Activated CD4-positive, alpha-beta T cell treated with anti-CD3 and anti-CD28 coated beads for 36 hours (primary cell): ENCODE data around the gene ZNF138. TPM values are rescaled to one million over a fixed set of nuclear protein-coding genes. Genes with fewer than 3 reads are reported as not detected.
"Not testable (repeated sequence)": the region's sequence is repeated elsewhere in the genome, so short reads cannot be mapped to it uniquely, and the experiment has no call there.

Experiments used
- ATAC-seq: fragments of 200-7000 bp; cut with Tn5 transposase; one replicate; pipeline ENCODE4 v1.10.0; 2021; ENCODE audit warnings: mild to moderate bottlenecking, moderate library complexity
- CTCF ChIA-PET: fragments of 350-600 bp; sonication (Branson Sonifier 250); formaldehyde crosslinking; loops from one replicate; lab custom pipeline; 2021; ENCODE audit warnings: antibody characterized with exemption; lab: Charles Lee
- POLR2A ChIA-PET: fragments of 350-600 bp; sonication (Branson Sonifier 250); formaldehyde crosslinking; loops from one replicate; lab custom pipeline; 2021; ENCODE audit warnings: antibody characterized with exemption, inconsistent platforms; lab: Charles Lee
- DNase-seq: peaks from one replicate; pipeline ENCODE4 v3.0.0-alpha.2; 2020
- H3K27ac Mint-ChIP-seq: one replicate; pipeline ENCODE4 v1.8.0; 2021; ENCODE audit warnings: mixed read lengths
- H3K27me3 Mint-ChIP-seq: one replicate; pipeline ENCODE4 v1.8.0; 2021; ENCODE audit warnings: mixed read lengths
- H3K36me3 Mint-ChIP-seq: one replicate; pipeline ENCODE4 v1.8.0; 2021; ENCODE audit warnings: low read depth, mixed read lengths
- H3K4me1 Mint-ChIP-seq: one replicate; pipeline ENCODE4 v1.8.0; 2021; ENCODE audit warnings: mixed read lengths
- H3K4me3 Mint-ChIP-seq: one replicate; pipeline ENCODE4 v1.8.0; 2021; ENCODE audit warnings: mild to moderate bottlenecking, moderate library complexity, mixed read lengths
- H3K9me3 Mint-ChIP-seq: one replicate; pipeline ENCODE4 v1.8.0; 2021; ENCODE audit warnings: low read depth, mixed read lengths
- intact Hi-C, 2 experiments: fragments of 100-400 bp; cut with DNase I in 1 of 2; cut with micrococcal nuclease in 1 of 2; formaldehyde crosslinking; loops; one replicate each; pipeline versions ENCODE4 v1.14.2 to v1.15.1; 2022 to 2024; cut with DNase I, micrococcal nuclease
- total RNA-seq, 2 experiments: library from RNA; stranded (reverse); gene quantifications; one replicate each; pipeline ENCODE4 v1.2.3, GENCODE V29; 2021

Gene ZNF138
- total RNA-seq = 10 to 100 TPM; 12.0 to 19.6 TPM

- H3K9me3 Mint-ChIP-seq = no peaks in the 10 kb centered on the region
- H3K4me1 Mint-ChIP-seq = peaks cover 23% of the 10 kb centered on the region
- intact Hi-C loops = loop anchor here (1.0 to 10.0 kb wide), 9 partner anchors 109 to 890 kb away; partner anchors contain the start of genes ZNF680 (in 2 of the 2), ZNF107 (in 1 of the 2), ZNF273 (in 1 of the 2) and ZNF92 (in 1 of the 2)
- H3K36me3 Mint-ChIP-seq = peaks cover 28% of the 10 kb centered on the region
- peak; percentile 97 for DNase-seq
- H3K27ac Mint-ChIP-seq = peak within 1 kb of the TSS; percentile 99
- CTCF ChIA-PET = interaction anchor here (0.6 to 1.6 kb wide), 3 partner anchors 64 to 168 kb away, joined by 3 read pairs; no protein-coding TSS in a partner anchor
- POLR2A ChIA-PET = no interaction called here
- H3K27me3 Mint-ChIP-seq = no peaks in the 10 kb centered on the region
- H3K4me3 Mint-ChIP-seq = peak within 1 kb of the TSS; percentile 97
- peak; percentile 100 for ATAC-seq
Observed at GRCh38 chr7:64794171-64794844, at the start of gene ZNF138. ZNF138 (plus strand) TSS chr7:64794428; CDS start chr7:64794569, 141 bp downstream.

- peaks cover 12% of the 10 kb centered on the region for H3K9me3 Mint-ChIP-seq
- no peaks in the 10 kb centered on the region for H3K4me1 Mint-ChIP-seq
- H3K27ac Mint-ChIP-seq = no peak overlapping the region
- ChIA-PET CTCF (no interaction called here), POLR2A (no interaction called here)
- no peaks in the 10 kb centered on the region for H3K27me3 Mint-ChIP-seq
- no peak for DNase-seq
- no peak for ATAC-seq
- no peaks in the 10 kb centered on the region for H3K36me3 Mint-ChIP-seq
- H3K4me3 Mint-ChIP-seq = no peak overlapping the region
- intact Hi-C loops = no loop called here
Observed at GRCh38 chr7:64744680-64745079, 49.5 kb upstream of the ZNF138 start.

DNA sequence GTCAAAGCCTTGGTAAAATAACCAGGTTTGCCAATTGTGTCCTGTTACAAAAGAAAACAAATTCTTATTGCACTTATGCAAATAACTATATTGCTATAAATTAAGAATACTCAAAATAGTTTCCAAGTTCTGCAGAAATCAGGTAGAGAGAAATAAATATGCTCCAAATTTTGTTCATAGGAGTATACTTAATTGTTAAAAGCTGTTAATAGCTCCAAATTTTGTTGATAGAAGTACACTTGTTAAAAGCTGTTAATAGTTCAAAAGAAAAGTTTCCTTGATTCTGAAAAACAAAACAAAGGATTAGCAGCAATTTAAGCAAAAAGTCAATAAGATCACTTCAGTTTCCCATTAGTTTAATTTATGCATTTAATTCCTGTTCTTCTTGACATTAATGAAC lies 46.4 kb upstream of the ZNF138 start:
- H3K27me3 Mint-ChIP-seq = no peaks in the 10 kb centered on the region
- no peak for ATAC-seq
- peaks cover 6% of the 10 kb centered on the region for H3K9me3 Mint-ChIP-seq
- H3K36me3 Mint-ChIP-seq = no peaks in the 10 kb centered on the region
- ChIA-PET CTCF (no interaction called here), POLR2A (no interaction called here)
- no peaks in the 10 kb centered on the region for H3K4me1 Mint-ChIP-seq
- H3K4me3 Mint-ChIP-seq = no peak overlapping the region
- no peak overlapping the region for H3K27ac Mint-ChIP-seq
- DNase-seq = no peak
- intact Hi-C loops = no loop called here

DNA sequence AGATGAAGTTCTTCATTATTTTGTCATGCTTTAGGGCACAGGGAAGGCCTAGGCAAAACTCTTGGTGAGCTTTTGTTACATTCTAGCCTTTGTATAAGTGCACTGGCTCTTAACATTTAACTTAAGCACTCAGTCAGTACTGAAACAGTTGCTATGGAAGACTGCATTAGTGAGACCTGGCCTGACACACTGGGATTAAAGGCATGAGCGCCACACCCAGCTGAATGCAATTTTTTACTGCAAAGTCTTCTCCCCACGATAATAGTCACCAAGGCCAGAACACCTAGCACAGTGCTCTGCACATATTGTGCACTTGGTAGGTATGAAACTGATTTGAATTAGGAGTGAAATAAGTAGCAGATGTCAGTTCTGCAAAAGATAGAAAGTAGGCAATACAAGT lies 41.2 kb upstream of the ZNF138 start:
- H3K4me1 Mint-ChIP-seq = no peaks in the 10 kb centered on the region
- intact Hi-C loops = no loop called here
- ATAC-seq (no peak), DNase-seq (no peak)
- CTCF ChIA-PET = no interaction called here
- POLR2A ChIA-PET = no interaction called here
- no peaks in the 10 kb centered on the region for H3K36me3 Mint-ChIP-seq
- no peaks in the 10 kb centered on the region for H3K27me3 Mint-ChIP-seq
- no peak overlapping the region for H3K4me3 Mint-ChIP-seq
- H3K9me3 Mint-ChIP-seq = peaks cover 2% of the 10 kb centered on the region
- no peak overlapping the region for H3K27ac Mint-ChIP-seq

GRCh38 chr7:64755865-64756264 lies 38.4 kb upstream of the ZNF138 start:
- Mint-ChIP-seq H3K4me3 (no peak overlapping the region), H3K27me3 (no peaks in the 10 kb centered on the region), H3K36me3 (no peaks in the 10 kb centered on the region), H3K4me1 (no peaks in the 10 kb centered on the region), H3K27ac (no peak overlapping the region), H3K9me3 (peaks cover 2% of the 10 kb centered on the region)
- ATAC-seq = no peak
- DNase-seq = no peak
- CTCF ChIA-PET = no interaction called here
- intact Hi-C loops = no loop called here
- POLR2A ChIA-PET = no interaction called here

DNA sequence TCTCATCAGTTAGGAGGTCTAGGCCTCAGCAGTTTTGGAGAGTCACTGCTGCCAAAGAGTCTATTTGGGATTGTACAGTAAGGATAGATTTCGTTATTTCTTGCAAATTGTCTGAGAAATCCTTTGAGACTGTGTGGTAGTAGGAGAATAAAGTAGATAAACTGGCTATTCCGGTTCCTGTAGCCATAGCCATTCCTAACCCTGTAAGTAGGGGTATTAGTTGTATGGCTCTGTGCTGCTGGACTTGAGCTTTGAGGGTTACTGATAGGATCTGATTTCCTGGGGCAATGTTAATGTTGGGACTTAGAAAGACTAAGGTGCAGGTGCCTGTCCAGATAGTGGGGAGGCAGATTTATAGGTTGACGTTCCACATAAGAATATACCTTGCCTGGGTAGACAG lies 36.1 kb upstream of the ZNF138 start:
- Mint-ChIP-seq H3K27ac (no peak overlapping the region), H3K27me3 (no peaks in the 10 kb centered on the region), H3K4me3 (no peak overlapping the region), H3K4me1 (no peaks in the 10 kb centered on the region), H3K36me3 (no peaks in the 10 kb centered on the region), H3K9me3 (no peaks in the 10 kb centered on the region)
- intact Hi-C loops = no loop called here
- ATAC-seq (no peak), DNase-seq (no peak)
- ChIA-PET POLR2A (no interaction called here), CTCF (no interaction called here)

DNA sequence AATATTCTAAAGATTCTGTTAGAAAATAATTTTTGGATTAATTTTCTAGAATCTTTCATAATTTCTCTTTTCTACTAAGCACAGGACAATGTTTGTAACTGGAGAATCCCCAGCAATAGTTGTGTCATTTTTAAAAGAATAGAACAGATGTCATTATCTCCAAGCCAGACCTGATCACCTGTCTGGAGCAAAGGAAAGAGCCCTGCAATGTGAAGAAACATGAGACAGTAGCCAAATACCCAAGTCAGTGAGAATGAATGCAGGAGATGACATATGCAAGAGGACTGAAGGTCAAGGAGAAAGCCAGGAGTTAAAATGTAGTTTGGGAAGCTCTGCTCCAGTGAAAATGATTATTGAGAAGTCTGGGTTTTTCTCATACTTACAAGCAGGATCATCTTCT lies 25.4 kb upstream of the ZNF138 start:
- Mint-ChIP-seq H3K27me3 (no peaks in the 10 kb centered on the region), H3K27ac (no peak overlapping the region), H3K4me1 (no peaks in the 10 kb centered on the region), H3K36me3 (no peaks in the 10 kb centered on the region), H3K9me3 (no peaks in the 10 kb centered on the region), H3K4me3 (no peak overlapping the region)
- DNase-seq = no peak
- no peak for ATAC-seq
- intact Hi-C loops = no loop called here
- ChIA-PET CTCF (no interaction called here), POLR2A (no interaction called here)

- Mint-ChIP-seq H3K27ac (no peak overlapping the region), H3K9me3 (peaks cover 3% of the 10 kb centered on the region), H3K4me3 (no peak overlapping the region), H3K27me3 (no peaks in the 10 kb centered on the region), H3K4me1 (no peaks in the 10 kb centered on the region), H3K36me3 (no peaks in the 10 kb centered on the region)
- ChIA-PET POLR2A (no interaction called here), CTCF (no interaction called here)
- intact Hi-C loops = no loop called here
- no peak for DNase-seq
- no peak for ATAC-seq
Observed at GRCh38 chr7:64774204-64774842, 19.9 kb upstream of the ZNF138 start.

- no peak for ATAC-seq
Observed at GRCh38 chr7:64775289-64775688, 18.9 kb upstream of the ZNF138 start.

GRCh38 chr7:64784842-64785241 lies 9.4 kb upstream of the ZNF138 start:
- CTCF ChIA-PET, H3K36me3 Mint-ChIP-seq, H3K4me1 Mint-ChIP-seq, intact Hi-C loops, H3K9me3 Mint-ChIP-seq, POLR2A ChIA-PET, H3K4me3 Mint-ChIP-seq, DNase-seq, ATAC-seq, H3K27me3 Mint-ChIP-seq, H3K27ac Mint-ChIP-seq: not testable (repeated sequence)

More at GRCh38 chr7:64775289-64775688, 18.9 kb upstream of the ZNF138 start:
- H3K4me3 Mint-ChIP-seq = no peak overlapping the region
- no peak for DNase-seq
- ChIA-PET CTCF (no interaction called here), POLR2A (no interaction called here)
- no peaks in the 10 kb centered on the region for H3K4me1 Mint-ChIP-seq
- no peak overlapping the region for H3K27ac Mint-ChIP-seq
- intact Hi-C loops = no loop called here
- peaks cover 3% of the 10 kb centered on the region for H3K9me3 Mint-ChIP-seq
- no peaks in the 10 kb centered on the region for H3K36me3 Mint-ChIP-seq
- no peaks in the 10 kb centered on the region for H3K27me3 Mint-ChIP-seq

DNA sequence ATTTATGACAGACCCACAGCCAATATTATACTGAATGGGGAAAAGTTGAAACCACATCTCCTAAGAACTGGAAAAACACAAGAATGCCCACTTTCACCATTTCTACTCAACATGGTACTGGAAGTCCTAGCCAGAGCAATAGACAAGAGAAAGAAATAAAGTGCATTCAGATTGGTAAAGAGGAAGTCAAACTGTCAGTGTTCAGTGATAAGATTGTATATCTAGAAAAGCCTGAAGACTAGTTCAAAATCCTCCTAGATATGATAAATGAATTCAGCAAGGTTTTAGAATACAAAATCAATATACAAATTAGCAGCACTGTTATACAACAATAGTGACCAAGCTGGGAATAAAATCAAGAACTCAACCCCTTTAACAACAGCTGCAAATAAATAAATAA lies 6.9 kb upstream of the ZNF138 start:
- ATAC-seq = no peak
- Mint-ChIP-seq H3K9me3 (no peaks in the 10 kb centered on the region), H3K4me3 (no peak overlapping the region), H3K4me1 (no peaks in the 10 kb centered on the region), H3K36me3 (no peaks in the 10 kb centered on the region), H3K27me3 (no peaks in the 10 kb centered on the region), H3K27ac (no peak overlapping the region)
- CTCF ChIA-PET = no interaction called here
- no peak for DNase-seq
- intact Hi-C loops = no loop called here
- POLR2A ChIA-PET = no interaction called here

- H3K27me3 Mint-ChIP-seq, H3K36me3 Mint-ChIP-seq, H3K4me1 Mint-ChIP-seq, H3K9me3 Mint-ChIP-seq, CTCF ChIA-PET, intact Hi-C loops, DNase-seq, POLR2A ChIA-PET, H3K4me3 Mint-ChIP-seq, ATAC-seq, H3K27ac Mint-ChIP-seq: not testable (repeated sequence)
Observed at GRCh38 chr7:64789241-64789640, 5.0 kb upstream of the ZNF138 start.
